T-helper 22 cell (primary cell): ENCODE data around the gene JARID2.

Experiments used
- DNase-seq: peaks from one replicate; pipeline ENCODE4 v3.0.0-alpha.2; 2020; ENCODE audit warnings: low read depth

Gene JARID2

DNA sequence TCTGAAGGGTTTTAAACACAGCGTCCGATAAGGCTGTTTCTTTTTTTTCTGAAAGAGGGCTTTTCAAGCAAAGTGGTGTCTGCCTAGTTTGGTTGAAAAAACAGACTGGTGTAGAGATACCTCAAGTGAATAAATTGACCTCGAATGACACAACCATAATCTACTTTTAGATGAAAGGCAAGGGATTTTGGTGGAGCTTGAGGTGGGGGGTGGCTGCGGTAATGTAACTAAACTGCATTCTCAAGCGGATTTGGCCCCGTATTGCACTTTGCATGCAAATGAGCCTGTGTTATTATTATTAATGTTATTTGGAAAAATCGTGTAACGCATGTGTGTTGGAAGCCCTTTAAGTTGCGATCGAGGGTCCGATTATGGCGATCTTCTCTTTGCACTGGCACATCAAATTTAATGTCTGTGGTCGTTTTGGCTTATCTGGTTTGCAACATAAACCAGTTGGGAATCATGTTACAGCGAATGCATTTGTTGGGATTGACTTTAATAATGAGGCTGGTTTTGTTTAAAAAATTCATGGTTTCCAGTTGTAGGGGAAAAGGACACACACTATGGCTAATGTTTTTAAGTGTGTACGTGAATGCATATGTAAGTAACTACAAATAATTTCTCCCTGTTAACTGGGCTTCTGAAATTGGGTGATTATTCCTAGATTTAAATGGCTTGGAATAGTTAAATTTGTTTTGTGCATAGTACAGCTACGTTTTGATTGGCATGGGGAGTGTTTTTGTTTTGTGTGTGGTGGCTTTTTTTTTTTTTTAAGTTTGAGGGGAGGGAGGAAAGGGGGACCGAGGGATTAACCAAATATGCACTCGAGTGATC is 1.0 kb downstream of the JARID2 start:
- peak; percentile 16 for DNase-seq

DNA sequence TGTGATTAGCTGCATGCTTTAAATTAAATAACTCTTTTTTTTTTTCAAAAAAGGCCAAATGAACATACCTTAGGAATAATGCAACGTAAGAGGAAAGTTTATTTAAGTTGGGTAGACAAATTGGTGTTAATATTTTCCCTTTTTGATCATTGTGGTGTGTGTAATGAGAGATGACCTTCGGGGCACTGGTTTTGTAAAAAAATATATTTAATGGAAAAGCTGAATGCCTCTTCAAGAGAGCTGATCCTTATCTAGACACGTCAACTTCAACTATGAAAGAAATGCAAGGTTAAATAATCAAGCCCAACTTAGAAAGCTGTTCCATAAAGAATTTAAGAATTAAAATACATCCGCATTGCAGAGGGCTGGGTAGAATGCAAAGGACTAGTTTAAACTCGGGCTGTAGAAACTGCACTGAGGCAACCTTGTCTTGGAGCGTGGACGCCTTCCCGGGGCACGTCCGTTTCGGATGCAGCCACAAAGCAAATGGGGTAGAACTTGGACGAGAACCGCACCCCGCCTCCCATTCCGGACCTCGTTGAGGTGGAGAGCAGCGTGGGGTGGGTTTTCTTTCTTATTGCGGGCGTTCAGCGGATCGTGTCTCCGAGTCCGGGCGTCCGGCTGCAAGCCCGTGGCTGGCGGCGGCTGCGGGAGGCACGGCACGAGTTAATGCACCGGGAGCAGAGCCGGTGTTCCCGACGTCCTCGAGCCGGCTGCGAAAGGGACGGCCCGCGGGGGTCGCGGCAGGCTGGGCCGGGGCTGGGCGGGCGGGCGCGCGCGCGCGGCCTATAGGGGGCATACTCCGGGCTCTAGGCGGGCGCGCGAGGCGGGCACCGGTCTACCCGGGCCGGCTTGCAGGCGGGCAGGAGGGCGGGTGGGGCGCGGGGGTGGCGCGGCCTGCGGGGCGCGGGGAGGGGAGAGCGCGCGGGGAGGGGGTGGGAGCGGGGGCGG is 1.9 kb downstream of the JARID2 start:
- DNase-seq, result no peak

DNA sequence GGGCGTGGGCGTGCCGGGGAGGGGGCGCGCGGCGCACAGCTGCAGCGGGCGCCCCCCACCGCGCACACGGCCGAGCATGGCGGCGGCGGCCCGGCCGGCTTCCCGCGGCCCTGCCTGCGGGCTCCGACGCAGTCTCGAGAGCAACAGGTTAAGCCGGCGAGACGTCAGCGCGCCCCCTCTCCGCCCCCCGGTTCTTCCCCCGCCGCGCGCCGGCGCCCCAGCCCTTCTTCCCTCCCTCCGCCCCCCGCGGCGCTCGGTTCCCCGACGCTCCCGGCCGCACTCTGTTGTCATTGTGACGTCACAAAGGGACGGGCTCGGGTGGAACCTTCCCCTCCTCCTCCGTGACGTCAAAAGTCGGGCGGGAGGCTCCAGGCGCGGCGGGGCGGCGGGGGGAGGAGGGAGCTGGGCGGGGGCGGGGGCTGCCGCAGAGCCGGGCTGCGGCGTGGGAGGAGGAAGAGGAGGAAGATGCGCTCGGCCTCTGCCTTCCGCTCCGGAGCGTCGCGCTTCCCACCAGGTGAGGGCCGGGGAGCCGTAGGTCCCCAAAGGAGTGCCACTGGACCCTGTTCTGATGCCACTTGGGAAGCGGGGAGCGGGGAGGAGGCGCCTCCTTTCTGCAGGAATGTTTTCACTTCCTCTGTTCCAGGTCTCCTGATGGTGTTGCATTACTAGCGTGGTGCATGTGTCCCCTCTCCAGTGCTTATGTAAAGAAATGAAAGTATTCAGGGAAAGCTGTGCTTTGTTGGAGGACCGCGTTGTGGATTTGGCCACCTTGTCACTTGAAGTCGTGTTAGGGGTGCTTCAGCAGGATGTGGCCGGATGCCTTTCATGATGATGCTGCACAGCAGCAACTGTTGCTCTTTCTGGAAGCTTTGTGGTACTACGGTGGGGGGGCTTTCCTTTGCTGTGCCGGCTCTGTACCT is 2.8 kb downstream of the JARID2 start:
- DNase-seq, result peak; percentile 98

DNA sequence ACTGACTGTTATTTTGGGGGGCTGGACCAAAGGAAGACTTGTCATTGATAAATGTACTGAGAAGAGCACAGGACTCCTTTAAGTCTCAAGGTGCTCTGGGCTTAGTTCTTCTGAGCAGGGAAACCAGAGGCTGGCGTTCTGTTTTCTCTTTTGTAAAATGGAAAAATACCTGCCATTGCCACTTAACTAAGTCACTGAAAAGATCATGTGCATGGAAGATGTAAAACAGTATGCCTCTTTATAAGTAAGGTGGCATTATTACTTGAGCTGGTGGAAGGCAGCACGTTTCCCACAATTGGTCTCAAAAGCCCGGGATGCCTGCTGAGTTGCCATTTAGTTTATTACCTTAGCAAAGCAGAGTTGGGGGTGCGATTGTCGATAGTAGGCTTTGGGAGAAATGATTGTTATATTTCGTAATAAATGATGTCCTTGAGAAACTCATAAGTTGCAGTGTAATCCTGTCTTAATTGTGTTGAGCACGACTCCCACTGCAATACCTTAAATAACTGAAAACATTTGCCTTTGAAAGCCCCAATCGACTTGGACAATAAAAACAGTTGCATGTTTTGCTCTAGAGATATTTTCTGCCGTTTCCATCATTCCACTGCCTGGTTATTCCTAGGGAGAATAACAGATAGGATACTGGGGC is 3.6 kb downstream of the JARID2 start:
- no peak for DNase-seq

DNA sequence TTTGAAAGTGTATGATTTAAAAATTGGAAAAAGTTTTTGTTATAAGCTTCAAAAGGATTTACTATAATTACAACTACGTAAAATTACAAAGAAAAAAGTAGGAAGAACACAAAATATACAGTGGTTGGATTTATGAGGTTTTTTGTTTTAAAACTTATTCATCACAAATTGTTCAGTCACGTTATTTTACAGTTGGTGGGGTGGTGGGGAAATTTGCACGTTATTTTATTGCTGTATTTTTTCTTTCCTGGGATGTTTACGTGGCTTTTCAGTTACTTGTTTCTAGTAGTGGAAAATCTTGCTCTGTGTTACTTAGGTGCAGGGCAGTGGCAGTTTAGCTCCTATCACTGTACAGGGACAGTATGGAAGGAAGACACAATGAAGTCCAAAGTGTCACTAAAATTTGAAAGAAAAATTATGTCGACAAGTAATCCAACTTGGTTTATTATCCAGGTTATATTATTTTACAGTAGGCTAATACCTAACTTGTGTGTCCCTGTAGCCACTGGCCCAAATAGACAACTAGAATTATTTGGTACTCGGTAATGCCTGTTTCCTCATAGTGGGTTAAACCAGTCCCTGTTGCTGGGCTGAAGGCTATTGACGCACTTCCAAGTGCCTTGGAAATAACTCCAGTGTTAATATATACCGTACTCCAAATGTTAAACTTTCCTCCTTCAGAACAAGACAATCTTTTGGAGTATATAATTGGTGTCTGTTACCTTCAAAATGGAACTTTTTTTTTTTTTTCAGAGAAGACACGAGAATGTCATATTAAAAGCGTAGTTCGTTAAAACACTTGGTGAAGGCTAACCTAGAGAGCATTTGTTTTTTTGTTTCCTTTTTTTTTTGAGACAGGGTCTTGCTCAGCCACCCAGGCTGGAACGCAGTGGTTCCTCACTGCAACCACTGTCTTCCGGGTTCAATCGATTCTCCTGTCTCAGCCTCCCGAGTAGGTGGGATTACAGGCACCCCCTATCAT is 4.6 kb downstream of the JARID2 start:
- no peak for DNase-seq

DNA sequence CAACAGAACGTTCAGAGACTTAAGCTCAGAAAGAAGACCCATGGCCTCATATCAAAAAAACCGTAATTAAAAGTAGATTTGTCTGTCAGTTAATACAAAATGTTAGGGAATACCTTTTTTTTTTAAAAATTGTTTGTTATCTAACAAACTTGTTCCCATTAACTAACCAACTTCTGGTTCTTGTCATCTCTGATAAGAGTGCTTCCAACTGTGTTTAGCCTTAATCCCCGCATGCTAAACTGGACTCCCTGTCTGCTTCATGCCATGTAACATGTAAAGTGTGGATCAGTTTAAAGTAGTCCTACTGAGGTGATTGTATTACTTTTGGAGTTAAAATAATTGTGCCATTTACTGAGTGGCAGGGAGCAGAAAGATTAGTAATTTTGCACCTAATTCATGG is 6.3 kb downstream of the JARID2 start:
- DNase-seq, result no peak

DNA sequence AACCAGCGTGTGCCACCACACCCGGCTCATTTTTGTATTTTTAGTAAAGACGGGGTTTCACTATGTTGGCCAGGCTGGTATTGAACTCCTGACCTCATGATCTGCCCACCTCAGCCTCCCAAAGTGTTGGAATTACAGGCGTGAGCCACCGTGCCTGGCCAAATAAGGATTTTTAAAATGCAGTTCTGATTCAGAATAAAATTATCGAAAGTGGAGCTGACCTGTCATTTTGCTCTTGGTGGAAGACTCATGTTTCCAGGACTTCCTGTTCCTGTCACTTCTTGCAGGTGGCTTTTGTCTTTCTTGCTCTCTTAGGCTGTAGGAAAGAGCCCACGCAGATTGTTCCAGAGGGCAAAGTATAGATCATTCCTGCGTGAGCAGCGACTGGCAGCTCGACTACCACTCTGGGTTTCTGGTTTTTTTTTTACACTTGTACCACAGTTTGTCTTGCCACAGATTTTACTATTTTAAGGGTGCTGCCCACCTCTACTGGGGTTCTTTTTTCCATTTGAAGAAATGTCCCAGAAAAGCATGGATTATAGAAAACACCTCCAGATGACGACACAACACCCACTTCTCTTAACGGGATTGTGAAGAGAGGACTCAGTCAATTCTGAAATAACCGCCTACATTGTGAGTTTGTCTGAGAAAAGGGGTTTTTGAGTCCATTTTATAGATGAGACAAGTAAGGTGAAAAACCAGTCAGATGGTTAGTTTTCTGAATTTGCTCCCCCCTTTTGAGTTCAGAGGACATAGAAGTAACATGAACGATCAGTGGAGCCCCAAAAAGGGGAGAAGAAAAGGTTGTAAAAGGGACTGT is 7.5 kb downstream of the JARID2 start:
- DNase-seq, result no peak

DNA sequence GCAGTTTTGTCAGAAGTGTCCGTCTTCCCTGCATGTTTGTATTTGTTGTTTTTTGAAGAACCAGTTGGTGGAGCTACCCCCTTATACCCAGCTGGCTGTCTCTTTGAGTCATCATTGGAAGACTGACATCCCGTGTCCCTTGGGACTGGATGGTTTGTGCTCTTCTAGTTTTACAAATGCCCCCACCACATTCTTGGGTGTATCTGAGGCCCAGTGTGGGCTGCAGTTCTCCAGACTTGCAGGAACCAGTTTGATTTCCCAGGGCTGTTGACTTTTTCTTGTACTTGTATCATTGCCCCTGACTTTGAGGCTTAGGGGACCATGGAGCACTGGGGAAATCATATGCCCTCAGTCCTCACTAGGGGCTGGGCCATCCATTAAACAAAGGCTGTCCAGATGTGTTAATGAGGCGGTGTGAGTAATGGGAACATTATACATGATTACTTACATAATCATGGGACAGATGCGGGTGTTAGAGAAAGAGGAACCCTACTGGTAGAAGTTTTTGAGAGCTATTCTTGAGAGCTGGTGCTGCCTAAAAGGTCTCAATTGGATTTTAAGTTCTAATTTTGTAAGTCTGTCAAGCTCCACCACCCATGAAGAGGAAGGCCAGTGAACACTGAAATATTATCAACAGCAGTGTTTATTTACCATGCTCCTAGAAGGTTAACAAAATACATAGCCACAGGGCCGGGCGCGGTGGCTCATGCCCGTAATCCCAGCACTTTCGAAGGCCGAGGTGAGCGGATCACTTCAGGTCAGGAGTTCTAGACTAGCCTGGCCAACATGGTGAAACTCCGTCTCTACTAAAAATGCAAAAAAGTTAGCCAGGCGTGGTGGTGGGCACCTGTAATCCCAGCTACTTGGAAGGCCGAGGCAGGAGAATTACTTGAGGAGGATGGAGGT is 8.5 kb downstream of the JARID2 start:
- DNase-seq, result no peak

DNA sequence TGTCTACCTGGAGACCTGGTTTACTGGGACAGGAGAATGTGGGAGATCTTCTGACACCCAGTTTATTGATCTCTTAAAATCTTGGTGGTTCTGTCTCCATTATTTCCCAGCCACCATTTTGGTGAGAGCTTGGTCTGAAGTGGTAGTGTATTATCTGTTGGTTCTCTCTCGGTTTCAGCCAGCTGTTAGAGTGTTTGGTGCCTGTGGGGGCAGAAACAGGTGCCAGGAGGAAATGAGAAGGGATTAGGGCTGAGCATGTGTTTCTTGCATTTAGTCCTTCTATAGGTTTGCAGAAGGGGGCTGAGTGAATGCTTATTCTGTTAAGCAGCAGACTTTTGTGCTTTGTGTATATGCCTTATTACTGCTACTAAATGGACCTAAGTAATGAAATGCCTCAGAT is 9.6 kb downstream of the JARID2 start:
- no peak for DNase-seq

DNA sequence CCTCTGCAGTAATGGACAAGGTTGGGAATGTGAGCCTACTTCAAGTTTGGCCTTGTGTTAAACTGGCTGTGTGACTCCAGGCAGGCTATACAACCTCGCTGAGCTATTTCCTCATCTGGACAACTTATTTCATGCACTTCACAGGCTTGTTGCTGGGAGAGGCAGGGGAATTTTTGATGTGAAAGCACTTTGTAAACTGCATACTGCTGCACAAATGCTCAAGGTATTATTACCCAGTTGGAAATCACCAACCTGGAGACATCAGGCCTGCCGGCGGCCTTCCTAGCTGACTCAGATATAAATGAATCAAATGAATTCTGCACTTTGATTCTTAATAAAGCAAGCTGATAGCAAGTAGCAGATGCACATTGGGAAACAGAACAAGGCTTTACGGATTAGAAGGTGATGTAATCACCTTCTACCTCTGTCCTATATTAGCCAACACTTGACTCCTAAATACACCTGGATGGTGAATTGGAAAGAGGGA is 10.1 kb downstream of the JARID2 start:
- no peak for DNase-seq

DNA sequence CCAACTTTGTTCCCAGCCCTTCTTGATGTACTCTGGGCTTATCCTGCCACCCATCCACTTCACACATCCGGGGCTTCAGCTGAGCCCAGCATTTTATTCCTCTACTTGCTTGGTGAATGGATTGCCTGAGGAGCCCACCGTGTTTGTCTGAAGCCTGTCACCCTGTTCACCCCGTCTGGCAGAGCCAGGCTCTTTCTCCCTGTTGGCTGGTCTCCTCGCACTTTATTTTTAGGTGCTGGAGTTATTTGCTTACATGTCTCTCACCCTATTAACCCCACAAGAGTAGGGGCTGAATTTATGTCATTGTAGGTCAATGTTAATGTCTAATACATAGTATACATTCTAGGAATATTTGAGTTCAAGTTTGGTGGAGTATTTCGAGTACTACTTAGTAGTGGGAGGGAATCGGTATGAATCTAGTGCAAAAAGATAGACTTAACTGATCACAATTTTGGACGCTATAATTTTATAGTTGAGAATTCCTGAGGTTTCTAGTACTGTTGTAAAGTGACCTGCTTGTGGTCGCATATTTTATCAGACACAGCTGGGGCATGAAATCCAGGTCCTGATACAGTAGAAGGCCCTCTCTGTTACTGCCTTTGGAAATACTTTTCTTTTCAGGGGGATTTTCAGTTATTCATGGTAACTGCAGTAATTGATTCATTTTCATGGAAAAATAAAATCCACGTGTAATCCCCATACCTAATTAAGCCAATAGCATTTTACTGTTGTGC is 10.8 kb downstream of the JARID2 start:
- DNase-seq, result no peak

DNA sequence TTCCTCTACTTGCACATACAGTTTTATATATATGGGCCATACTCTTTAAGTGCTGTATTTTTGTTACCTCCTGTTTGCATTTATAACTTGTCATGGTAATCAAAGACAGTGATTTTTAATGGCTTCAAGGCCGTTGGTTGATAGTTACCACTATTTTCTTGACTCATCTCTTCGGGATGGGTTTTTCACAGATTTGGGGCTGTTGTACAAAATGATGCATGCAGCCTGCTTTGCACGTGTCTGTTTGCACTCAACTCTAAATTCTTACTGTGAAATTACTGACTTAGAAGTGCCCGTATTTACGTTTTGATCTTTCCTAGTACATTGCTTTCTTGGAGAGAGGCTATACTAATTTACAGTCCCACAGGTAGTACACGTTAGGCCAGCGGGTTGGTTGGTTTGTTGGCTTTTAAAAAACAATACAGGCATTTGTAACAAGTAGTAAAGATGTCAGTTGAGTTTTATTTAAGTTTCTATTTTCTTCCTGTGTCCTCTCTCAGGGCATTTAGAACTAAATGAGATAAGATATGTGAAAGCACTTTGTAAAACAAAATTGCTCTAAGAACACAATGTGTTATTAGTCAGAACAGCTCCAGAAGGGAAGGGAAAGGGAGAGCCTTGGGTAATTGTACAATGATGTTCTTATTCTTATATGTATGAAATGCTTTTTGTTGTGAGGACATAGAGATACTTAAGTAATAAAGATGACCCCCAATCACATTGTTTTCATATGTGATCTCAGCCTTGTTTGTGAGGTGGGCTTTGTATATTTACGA is 11.7 kb downstream of the JARID2 start:
- DNase-seq, result no peak

DNA sequence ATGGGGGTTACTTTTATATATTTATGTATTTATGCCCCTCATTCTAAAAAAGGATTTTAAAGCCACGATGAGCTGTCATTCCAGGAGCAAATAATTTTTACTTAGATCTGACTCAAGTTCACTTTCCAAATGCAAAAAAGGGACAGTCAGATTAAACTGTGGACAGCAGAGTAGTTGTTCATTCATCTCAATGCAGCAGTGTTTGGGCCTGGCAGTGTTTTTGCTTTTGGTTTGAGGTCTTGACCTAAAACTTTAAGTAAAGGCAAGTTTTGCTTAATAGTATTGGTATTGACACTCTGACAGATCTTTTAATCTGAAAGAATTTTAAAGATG is 13.9 kb downstream of the JARID2 start:
- no peak for DNase-seq

DNA sequence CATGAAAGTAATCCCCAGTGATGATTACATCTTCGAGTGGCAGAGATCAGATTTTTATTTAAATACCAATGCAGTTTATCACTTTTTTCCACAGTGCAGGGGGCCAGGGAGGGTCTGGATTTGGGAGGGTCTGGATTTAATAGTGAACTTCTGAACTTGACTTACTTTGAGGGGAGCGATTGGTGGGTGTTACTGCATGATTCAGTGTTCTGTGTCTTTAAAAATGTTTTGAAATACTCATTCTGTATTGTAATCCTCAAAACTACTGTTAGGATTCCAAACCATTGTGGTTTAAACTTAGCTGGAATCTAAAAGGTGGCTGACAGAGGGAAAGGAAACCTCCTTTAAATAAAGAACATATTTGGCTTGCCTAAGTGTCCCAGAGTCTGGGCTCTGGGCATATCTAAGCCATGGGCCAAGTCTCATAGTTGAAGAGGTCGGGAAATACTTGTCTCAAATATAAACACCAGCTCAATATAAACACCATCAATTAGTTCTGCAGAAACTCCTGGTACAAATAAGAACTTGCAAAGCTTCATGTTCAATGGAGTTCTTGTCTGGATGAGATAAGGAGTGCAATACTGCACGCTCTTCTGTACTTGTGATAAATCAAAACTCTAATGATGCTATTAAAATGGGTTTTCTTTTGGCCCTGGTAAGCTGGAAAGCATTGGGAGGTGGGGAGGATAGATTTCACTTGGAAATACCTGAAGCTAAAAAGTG is 14.4 kb downstream of the JARID2 start:
- no peak for DNase-seq

DNA sequence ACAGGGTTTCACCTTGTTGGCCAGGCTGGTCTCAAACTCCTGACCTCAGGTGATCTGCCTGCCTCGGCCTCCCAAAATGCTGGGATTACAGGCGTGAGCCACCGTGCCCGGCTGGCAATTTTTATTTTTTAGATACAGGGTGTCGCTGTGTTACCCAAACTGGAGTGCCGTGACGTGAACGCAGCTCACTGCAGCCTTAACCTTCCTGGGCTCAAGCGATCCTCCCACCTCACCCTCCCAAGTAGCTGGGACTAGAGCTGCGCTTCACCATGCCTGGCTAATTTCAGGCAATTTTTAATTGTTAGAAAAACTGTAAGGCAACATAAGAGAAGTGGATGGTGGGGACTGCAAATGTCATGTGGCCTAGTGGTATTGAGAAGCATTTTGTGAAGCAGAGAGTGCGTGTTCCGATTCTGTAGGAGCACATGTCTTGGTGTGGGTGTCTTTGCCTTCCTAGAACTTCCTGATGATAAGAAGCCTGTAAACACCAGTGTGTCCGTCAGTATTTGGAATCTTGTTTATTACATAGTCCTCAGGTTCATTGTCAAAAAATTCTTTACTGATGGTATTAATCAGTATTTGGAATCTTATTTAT is 18.0 kb downstream of the JARID2 start:
- DNase-seq, result no peak

DNA sequence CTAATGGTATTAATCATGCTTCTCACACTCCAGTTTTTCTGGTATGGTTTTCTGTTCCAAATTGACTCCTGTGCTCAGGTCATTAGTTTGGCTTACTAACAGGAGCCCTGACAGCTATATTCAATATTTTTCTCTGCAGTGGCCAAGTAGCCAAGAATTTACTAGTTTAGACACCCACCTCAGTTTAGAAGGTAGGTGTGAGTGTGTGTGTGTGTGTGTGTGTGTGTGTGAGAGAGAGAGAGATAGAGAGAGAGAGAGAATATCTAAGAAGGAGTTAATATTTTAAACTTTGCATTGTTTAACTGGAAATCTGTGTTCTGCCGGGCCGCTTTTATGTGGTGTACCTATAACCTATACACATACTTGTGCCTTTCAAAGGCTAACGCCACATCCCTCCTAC is 18.5 kb downstream of the JARID2 start:
- no peak for DNase-seq
